HCT116 (cell line): ENCODE data around the gene CACNA2D3.

Source experiments
- EGR1 ChIP-seq: IDR thresholded peaks from 2 replicates; pipeline ENCODE4 v1.6.1; 2012; ENCODE audit warnings: low read depth
- EZH2 ChIP-seq: fragments of 200-600 bp; sonication (generic); IDR thresholded peaks from 2 replicates; pipeline ENCODE4 v1.6.1; 2017; ENCODE audit warnings: antibody characterized with exemption, mixed run types
- EZH2phosphoT487 ChIP-seq: fragments of 200-600 bp; IDR thresholded peaks from 2 replicates; pipeline ENCODE4 v1.6.1; 2018; ENCODE audit warnings: antibody characterized with exemption, borderline replicate concordance
- FOSL1 ChIP-seq: IDR thresholded peaks from 2 replicates; pipeline ENCODE4 v1.6.1; 2012; ENCODE audit warnings: low read depth
- JUND ChIP-seq: IDR thresholded peaks from 2 replicates; pipeline ENCODE4 v1.6.1; 2012
- POLR2A ChIP-seq: IDR thresholded peaks from 2 replicates; pipeline ENCODE4 v1.7.0; 2011; ENCODE audit warnings: borderline replicate concordance; ENCODE audit not compliant: insufficient read depth, insufficient read length; ENCODE audit errors: extremely low read depth
- POLR2AphosphoS5 ChIP-seq: IDR thresholded peaks from 2 replicates; pipeline ENCODE4 v1.6.1; 2011; ENCODE audit warnings: mild to moderate bottlenecking, low read depth, low read length, moderate library complexity
- RAD21 ChIP-seq: IDR thresholded peaks from 2 replicates; pipeline ENCODE4 v1.6.1; 2012; ENCODE audit warnings: low read depth, mild to moderate bottlenecking
- SRF ChIP-seq: IDR thresholded peaks from 2 replicates; pipeline ENCODE4 v1.6.1; 2012; ENCODE audit warnings: low read depth
- TF ChIP-seq, protein P1 (sequence below): IDR thresholded peaks from 2 replicates; pipeline ENCODE4 v1.6.1; 2012
- TF ChIP-seq, protein P2 (sequence below), 3 experiments: fragments of 200-600 bp in 1 of 3; sonication (generic) in 1 of 3; IDR thresholded peaks in 2 of 3; conservative IDR thresholded peaks in 1 of 3; 2 replicates each; pipeline ENCODE4 v1.5.1; 2012 to 2017; ENCODE audit warnings: low read depth in 2 of 3, low read length in 2 of 3, antibody characterized with exemption in 1 of 3, borderline replicate concordance in 1 of 3, control low read depth in 1 of 3, mild to moderate bottlenecking in 1 of 3, mixed read lengths in 1 of 3, mixed run types in 1 of 3, moderate library complexity in 1 of 3; ENCODE audit not compliant: insufficient read depth in 1 of 3
- TF ChIP-seq, protein P3 (sequence below): IDR thresholded peaks from 2 replicates; pipeline ENCODE4 v1.6.1; 2012; ENCODE audit warnings: low read depth

DNA sequence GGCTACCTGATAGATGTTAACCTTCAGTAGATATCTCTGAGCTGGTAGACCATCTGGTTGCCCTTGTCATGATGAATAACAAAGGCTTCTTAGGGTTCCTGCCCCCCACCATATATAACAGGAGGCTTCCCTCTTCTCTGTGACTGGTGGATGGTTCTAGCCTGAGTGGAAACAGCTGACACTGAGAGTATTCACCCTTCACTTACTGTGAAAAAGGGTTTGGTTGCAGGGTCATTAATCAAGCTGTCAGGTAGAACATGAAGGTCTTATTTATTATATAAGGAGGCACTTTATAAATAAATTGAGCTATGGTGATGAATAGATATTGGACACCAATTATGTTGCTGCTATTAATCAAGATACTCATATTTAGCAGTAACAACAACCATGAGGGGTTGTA, 58.6 kb downstream of the CACNA2D3 start:
- TF ChIP-seq, protein P1, sequence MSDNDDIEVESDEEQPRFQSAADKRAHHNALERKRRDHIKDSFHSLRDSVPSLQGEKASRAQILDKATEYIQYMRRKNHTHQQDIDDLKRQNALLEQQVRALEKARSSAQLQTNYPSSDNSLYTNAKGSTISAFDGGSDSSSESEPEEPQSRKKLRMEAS, result no peak
- TF ChIP-seq EZH2 (no peak), JUND (no peak), FOSL1 (no peak), EZH2phosphoT487 (no peak), SRF (no peak), EGR1 (no peak), POLR2AphosphoS5 (no peak), RAD21 (no peak), POLR2A (no peak)
- TF ChIP-seq, protein P2, sequence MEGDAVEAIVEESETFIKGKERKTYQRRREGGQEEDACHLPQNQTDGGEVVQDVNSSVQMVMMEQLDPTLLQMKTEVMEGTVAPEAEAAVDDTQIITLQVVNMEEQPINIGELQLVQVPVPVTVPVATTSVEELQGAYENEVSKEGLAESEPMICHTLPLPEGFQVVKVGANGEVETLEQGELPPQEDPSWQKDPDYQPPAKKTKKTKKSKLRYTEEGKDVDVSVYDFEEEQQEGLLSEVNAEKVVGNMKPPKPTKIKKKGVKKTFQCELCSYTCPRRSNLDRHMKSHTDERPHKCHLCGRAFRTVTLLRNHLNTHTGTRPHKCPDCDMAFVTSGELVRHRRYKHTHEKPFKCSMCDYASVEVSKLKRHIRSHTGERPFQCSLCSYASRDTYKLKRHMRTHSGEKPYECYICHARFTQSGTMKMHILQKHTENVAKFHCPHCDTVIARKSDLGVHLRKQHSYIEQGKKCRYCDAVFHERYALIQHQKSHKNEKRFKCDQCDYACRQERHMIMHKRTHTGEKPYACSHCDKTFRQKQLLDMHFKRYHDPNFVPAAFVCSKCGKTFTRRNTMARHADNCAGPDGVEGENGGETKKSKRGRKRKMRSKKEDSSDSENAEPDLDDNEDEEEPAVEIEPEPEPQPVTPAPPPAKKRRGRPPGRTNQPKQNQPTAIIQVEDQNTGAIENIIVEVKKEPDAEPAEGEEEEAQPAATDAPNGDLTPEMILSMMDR (IDR thresholded peaks at IDR 0.05 in 2 of 3, conservative IDR thresholded peaks at IDR 0.05 in 1 of 3; ENCODE audit: borderline replicate concordance in 1 of 3, insufficient read depth in 1 of 3, low read depth in 2 of 3, low read length in 2 of 3), result no peak
- TF ChIP-seq, protein P3, sequence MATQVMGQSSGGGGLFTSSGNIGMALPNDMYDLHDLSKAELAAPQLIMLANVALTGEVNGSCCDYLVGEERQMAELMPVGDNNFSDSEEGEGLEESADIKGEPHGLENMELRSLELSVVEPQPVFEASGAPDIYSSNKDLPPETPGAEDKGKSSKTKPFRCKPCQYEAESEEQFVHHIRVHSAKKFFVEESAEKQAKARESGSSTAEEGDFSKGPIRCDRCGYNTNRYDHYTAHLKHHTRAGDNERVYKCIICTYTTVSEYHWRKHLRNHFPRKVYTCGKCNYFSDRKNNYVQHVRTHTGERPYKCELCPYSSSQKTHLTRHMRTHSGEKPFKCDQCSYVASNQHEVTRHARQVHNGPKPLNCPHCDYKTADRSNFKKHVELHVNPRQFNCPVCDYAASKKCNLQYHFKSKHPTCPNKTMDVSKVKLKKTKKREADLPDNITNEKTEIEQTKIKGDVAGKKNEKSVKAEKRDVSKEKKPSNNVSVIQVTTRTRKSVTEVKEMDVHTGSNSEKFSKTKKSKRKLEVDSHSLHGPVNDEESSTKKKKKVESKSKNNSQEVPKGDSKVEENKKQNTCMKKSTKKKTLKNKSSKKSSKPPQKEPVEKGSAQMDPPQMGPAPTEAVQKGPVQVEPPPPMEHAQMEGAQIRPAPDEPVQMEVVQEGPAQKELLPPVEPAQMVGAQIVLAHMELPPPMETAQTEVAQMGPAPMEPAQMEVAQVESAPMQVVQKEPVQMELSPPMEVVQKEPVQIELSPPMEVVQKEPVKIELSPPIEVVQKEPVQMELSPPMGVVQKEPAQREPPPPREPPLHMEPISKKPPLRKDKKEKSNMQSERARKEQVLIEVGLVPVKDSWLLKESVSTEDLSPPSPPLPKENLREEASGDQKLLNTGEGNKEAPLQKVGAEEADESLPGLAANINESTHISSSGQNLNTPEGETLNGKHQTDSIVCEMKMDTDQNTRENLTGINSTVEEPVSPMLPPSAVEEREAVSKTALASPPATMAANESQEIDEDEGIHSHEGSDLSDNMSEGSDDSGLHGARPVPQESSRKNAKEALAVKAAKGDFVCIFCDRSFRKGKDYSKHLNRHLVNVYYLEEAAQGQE, result no peak
